Measurements from ENCODE around the gene CFAP45. TPM values are rescaled to one million over a fixed set of nuclear protein-coding genes. Genes with fewer than 3 reads are reported as not detected.
A peak's percentile ranks its signal among the peaks of the same experiment; 100 is the strongest.

CFAP45 gene
- total and polyA plus RNA-seq, 5 experiments from 2014 or later: 0.33 to 1.5 (median 1.3) TPM; not detected in 2

DNA sequence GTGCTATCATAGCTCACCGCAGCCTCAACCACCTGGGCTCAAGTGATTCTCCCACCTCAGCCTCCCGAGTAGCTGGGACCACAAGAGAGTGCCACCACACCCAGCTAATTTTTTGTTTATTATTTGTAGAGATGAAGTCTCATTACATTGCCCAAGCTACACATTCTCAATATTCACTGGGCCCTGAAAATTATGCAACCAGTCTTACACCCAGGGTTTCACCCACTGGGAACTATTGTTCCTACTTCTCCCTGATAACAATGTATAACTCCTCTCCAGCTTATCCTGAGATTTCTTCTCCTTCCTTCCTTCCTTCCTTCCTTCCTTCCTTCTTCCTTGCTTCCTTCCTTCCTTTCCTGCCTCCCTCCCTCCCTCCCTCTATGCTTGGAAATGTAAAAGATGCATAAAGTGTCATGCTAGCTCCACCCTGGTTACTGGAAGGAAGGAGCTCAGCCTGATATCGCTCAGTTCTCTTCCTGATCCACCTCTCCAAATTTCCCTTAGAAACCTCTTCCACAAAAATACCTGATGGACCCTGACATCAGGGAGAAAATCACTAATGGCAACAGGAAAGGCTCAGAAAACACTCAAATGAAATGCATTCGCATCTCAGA is 26.3 kb downstream of the CFAP45 start:
- H3K27me3 Mint-ChIP-seq: peaks cover 4 to 43% (median 11%) of the 10 kb centered on the region in 5 donors
- no peak for ATAC-seq
- peaks cover 0 to 7% (median 0%) of the 10 kb centered on the region in 3 donors for H3K36me3 Mint-ChIP-seq
- no peaks in the 10 kb centered on the region for H3K9me3 Mint-ChIP-seq
- peaks cover 0 to 8% (median 5%) of the 10 kb centered on the region in 4 donors for H3K4me1 Mint-ChIP-seq
- POLR2A ChIA-PET: interaction anchor here (0.5 to 1.7 kb wide), 2 partner anchors 17 to 47 kb away, joined by 4 read pairs; partner anchors contain the start of gene SLAMF8
- H3K4me3 Mint-ChIP-seq: no peak overlapping the region
- no peak for DNase-seq
- H3K27ac Mint-ChIP-seq: peak overlapping the region in 1 of 10 donors; percentile 29

DNA sequence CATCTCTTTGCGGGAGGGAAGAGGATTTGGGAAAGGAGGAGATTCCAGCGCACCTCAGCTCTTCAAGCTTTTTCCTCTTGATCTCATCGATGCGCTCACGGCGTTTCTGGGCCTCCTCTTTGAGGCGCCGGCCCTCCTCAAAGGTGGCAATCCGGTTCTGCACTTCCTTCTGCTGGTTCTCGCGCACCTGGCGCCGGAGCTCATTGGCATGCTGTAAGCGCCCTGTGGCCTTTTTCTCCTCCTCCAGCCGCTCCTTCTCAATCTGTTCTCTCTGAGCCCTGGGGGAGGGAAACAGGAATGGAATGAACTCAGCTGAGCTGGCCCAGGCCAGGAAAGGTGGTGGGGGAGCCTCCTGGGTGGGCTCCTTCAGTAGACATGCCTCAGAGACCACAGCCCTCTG is 27.1 kb downstream of the CFAP45 start:
- POLR2A ChIA-PET: interaction anchor here (1.7 kb wide), 1 partner anchor 46 kb away, joined by 4 read pairs; the partner anchor contains the start of gene SLAMF8
- Mint-ChIP-seq H3K4me3 (no peak overlapping the region), H3K9me3 (no peaks in the 10 kb centered on the region), H3K27ac (no peak overlapping the region), H3K4me1 (peaks cover 0 to 9% (median 5%) of the 10 kb centered on the region in 4 donors), H3K27me3 (peaks cover 4 to 43% (median 11%) of the 10 kb centered on the region in 5 donors), H3K36me3 (peaks cover 0 to 7% (median 0%) of the 10 kb centered on the region in 3 donors)
- DNase-seq: no peak
- no peak for ATAC-seq

DNA sequence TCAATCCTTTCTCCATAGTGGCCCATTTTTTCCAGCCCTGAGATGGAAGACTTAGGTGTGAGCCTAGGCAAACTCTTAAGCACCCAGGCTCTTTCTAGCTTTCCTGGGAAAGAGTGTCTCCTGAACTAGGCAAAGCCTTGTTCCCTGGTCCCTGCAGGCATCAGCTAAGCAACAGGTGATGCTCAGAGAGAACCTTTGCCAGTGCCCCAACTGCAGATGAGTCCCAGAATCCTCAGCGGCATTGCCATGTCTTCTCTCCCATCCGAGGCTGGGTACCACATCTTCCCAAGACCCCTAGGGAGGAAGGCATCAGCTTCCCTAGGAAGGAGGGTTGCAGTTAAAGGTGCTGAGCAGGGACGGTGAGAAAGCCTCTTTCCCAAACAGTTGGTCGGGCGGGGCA is 29.3 kb downstream of the CFAP45 start:
- Mint-ChIP-seq H3K36me3 (no peaks in the 10 kb centered on the region), H3K4me3 (no peak overlapping the region), H3K4me1 (peaks cover 11 to 23% (median 18%) of the 10 kb centered on the region in 4 donors), H3K9me3 (no peaks in the 10 kb centered on the region), H3K27me3 (peaks cover 4 to 30% (median 11%) of the 10 kb centered on the region in 5 donors), H3K27ac (peak overlapping the region in 1 of 10 donors; percentile 37)
- ATAC-seq (no peak), DNase-seq (no peak)
- POLR2A ChIA-PET: interaction anchor here (0.6 kb wide), 1 partner anchor 671 kb away, joined by 3 read pairs; no protein-coding TSS in a partner anchor

DNA sequence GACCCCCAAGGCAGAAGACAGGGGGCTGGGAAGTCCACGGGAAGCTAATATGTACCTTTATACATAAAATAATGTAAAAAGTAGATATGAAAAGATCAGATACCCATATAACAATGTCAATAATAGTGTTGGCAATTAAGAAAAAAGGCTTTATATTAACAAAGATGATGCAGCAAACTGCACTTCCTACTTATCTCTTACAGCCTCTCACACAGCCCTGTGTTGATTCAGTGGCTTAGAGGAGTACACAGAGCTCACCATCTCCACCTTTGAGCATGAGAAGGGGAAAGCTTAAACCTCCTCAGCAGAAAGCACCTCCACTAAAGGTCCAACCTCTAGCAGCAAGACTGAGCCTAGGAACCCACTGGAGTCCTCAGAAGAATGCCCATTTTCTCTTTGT is 30.4 kb downstream of the CFAP45 start:
- Mint-ChIP-seq H3K4me1 (peaks cover 11 to 26% (median 18%) of the 10 kb centered on the region in 4 donors), H3K9me3 (no peaks in the 10 kb centered on the region), H3K4me3 (no peak overlapping the region), H3K27me3 (peaks cover 4 to 26% (median 8%) of the 10 kb centered on the region in 5 donors), H3K27ac (peak overlapping the region in 1 of 10 donors; percentile 37), H3K36me3 (no peaks in the 10 kb centered on the region)
- POLR2A ChIA-PET: no interaction called here
- DNase-seq: no peak
- no peak for ATAC-seq

DNA sequence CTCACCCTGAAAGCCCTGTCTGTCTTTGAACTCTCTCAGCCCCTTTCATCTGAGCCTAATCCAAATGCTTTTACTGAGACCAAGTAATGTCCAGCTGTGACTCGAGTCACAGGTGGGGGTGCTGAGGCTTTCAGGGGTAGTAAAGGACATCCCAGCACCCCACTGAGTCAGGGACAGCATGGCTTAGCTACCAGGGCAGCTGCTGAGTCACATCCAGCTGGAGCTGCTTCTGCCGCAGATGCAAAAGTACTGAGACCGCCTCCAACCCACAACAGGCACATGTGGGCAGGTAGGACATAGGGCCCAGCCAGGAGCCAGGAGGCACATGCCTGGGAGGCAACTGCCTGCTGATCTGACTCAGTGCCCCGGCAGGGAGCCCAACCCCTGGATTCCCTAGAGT is 30.8 kb downstream of the CFAP45 start:
- Mint-ChIP-seq H3K27ac (peak overlapping the region in 2 of 10 donors; percentile 16 to 28), H3K9me3 (no peaks in the 10 kb centered on the region), H3K27me3 (peaks cover 4 to 23% (median 10%) of the 10 kb centered on the region in 5 donors), H3K4me3 (no peak overlapping the region), H3K4me1 (peaks cover 11 to 26% (median 18%) of the 10 kb centered on the region in 4 donors), H3K36me3 (no peaks in the 10 kb centered on the region)
- ATAC-seq (peak in 1 of 2 donors; percentile 39), DNase-seq (no peak)
- POLR2A ChIA-PET: no interaction called here

DNA sequence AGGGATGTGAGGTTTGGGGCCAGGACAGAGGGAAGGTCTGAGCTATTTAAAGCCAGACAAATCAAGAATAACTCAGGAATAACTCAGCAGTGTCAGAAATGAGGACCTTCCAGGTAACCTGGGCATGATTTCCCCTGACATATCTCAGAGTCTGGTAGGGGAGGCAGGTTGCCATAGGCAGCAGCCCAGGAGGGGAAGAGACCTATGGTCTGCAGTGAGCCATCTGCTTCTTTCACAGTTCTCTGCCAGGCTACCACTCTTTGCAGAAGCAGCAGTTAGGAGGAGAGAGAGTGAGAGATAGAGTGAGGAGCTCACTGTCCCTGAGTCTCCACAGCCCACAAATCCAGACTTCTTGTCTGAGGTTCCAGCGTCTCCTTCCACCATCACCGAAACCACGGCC is 31.2 kb downstream of the CFAP45 start:
- Mint-ChIP-seq H3K36me3 (no peaks in the 10 kb centered on the region), H3K27ac (peak overlapping the region in 4 of 10 donors; percentile 6 to 69 (median 19)), H3K4me3 (no peak overlapping the region), H3K4me1 (peaks cover 11 to 26% (median 18%) of the 10 kb centered on the region in 4 donors), H3K9me3 (no peaks in the 10 kb centered on the region), H3K27me3 (peaks cover 0 to 20% (median 12%) of the 10 kb centered on the region in 5 donors)
- DNase-seq: no peak
- no peak for ATAC-seq
- POLR2A ChIA-PET: no interaction called here

DNA sequence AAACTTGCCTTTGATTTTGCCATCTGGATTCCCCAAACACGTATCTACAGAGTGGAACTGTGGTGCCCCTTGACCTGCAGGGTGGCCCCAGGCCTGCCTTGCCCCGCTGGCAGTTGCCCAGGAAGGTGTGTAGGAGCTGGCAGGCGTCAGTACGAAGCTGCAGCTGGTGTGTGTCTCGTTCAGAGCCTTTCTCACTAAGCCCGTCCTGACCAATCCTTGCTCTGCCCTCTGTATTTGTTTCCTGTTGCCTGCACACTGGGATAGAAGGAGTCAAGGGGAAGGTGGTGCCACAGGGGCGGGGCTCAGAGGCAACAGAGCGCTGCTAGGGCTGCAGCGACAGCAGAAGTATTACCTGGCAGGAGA is 32.3 kb downstream of the CFAP45 start:
- no peaks in the 10 kb centered on the region for H3K9me3 Mint-ChIP-seq
- no peak overlapping the region for H3K27ac Mint-ChIP-seq
- peaks cover 11 to 26% (median 18%) of the 10 kb centered on the region in 4 donors for H3K4me1 Mint-ChIP-seq
- peaks cover 0 to 15% (median 12%) of the 10 kb centered on the region in 5 donors for H3K27me3 Mint-ChIP-seq
- DNase-seq (no peak), ATAC-seq (no peak)
- no peak overlapping the region for H3K4me3 Mint-ChIP-seq
- H3K36me3 Mint-ChIP-seq: no peaks in the 10 kb centered on the region
- POLR2A ChIA-PET: no interaction called here

DNA sequence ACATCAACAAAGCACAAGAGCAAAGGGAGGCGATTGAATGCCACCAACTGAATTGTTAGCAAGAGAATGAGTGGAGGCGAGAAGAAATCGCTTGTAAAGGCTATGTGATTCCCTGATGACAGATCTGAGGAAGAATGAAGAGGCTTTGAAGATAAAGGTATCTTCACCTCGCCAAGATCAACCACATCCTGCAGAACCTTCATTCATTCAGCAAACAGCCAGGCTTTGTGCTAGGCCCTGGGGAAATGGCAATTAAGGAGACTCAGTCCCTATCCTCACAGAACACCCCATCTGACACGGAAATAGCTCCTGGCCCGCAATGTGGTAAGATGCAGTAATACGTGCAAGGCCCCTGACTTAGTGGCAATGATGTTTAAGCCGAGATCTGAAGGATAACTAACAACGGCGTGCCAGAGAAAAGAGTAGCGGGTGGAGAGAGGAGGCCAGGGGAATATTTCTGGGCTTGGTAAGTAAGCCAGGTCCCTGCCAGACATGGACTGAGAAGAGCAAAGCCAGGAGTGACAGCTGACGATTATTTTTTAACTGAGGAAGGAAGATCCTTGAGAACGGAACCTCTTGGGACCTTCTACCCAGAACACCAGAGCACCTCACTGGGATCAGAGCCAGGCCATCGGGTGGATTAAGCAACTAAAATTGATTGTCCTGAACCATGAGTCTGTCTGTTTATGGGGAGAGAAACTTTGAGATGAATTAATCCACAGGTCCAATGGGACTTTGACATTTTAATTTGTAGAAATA is 32.9 kb downstream of the CFAP45 start:
- POLR2A ChIA-PET: no interaction called here
- Mint-ChIP-seq H3K9me3 (no peaks in the 10 kb centered on the region), H3K27me3 (peaks cover 0 to 14% (median 11%) of the 10 kb centered on the region in 5 donors), H3K4me1 (peaks cover 11 to 26% (median 18%) of the 10 kb centered on the region in 4 donors), H3K36me3 (no peaks in the 10 kb centered on the region), H3K4me3 (no peak overlapping the region), H3K27ac (peak overlapping the region in 3 of 10 donors; percentile 3 to 78 (median 9))
- ATAC-seq (peak in 1 of 2 donors; percentile 66), DNase-seq (peak in 2 of 10 donors; percentile 8 to 13)

DNA sequence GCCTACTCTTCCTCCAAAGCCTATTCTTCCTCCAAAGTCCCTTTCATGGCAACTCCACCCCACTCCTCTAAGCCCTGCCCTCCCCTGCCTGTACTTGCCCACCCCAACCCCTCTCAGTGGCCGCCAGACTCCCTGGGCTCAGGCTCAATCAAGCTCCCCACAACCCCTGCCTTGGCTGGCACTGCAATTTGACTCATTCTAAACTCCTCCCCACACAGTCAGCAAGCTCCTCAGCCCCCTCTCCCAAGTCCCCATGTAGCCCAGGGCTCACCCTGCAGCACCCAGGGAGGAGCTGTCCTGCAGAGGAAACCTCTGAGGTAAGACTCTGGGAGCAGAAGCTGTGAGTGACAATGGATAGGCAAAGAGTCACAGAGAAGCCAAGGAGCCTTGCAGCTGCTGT is 33.9 kb downstream of the CFAP45 start:
- peaks cover 0 to 14% (median 4%) of the 10 kb centered on the region in 5 donors for H3K27me3 Mint-ChIP-seq
- H3K9me3 Mint-ChIP-seq: no peaks in the 10 kb centered on the region
- H3K4me1 Mint-ChIP-seq: peaks cover 11 to 26% (median 18%) of the 10 kb centered on the region in 4 donors
- ATAC-seq (no peak), DNase-seq (no peak)
- peak overlapping the region in 1 of 10 donors; percentile 23 for H3K4me3 Mint-ChIP-seq
- H3K27ac Mint-ChIP-seq: peak overlapping the region in 4 of 10 donors; percentile 59 to 88 (median 69)
- POLR2A ChIA-PET: no interaction called here
- H3K36me3 Mint-ChIP-seq: peaks cover 0 to 3% (median 0%) of the 10 kb centered on the region in 3 donors

DNA sequence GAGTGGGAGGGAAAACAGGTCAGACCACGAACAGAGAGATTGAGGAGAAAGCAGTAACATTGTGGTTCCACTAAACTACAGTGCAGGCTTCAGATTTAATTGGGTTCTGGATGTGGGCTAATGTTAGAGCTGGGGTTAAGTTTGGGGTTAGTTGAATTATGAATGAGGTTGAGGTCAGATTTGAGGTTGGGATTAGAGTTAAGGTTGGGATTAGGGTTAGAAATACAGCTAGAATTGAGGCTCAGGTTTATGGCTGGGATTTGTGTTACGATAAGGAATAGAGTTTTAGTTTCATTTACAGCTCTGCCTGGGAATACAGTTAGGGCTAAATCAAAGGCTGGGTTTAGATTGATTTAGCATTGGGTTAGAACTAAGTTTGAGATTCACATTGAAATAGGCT is 35.7 kb downstream of the CFAP45 start:
- Mint-ChIP-seq H3K27me3 (peaks cover 0 to 14% (median 0%) of the 10 kb centered on the region in 5 donors), H3K27ac (no peak overlapping the region), H3K4me3 (no peak overlapping the region), H3K4me1 (peaks cover 11 to 23% (median 18%) of the 10 kb centered on the region in 4 donors), H3K36me3 (peaks cover 0 to 3% (median 0%) of the 10 kb centered on the region in 3 donors), H3K9me3 (no peaks in the 10 kb centered on the region)
- ATAC-seq (no peak), DNase-seq (no peak)
- POLR2A ChIA-PET: no interaction called here

DNA sequence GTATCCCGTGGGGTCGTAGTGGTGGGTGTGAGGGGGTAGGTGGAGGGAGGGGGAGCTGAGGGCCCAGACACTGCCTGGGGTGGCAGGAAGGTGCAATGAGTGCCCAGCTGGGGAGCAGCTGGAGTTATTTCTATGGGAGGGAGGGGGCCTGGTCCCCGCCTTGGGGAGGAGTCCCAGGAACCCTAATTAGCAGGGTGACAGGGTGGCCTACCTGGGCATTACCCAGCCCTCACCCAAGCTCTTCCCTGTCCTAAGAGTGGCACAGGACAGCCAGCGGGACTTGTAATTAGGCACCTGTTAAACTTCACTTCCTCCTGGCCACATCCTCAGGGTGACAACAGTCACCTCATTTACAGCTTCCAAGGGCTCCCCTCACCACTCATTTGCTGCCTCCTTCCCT is 37.4 kb downstream of the CFAP45 start, which contains the start of gene VSIG8:
Gene VSIG8, minus strand, starts transcription at position 101 of the 400 bp plus-strand sequence. CDS start 136 bp downstream, outside the sequence.
- no peak within 1 kb of the TSS for H3K4me3 Mint-ChIP-seq
- no peak for DNase-seq
- peaks cover 0 to 3% (median 0%) of the 10 kb centered on the region in 3 donors for H3K36me3 Mint-ChIP-seq
- peaks cover 0 to 14% (median 0%) of the 10 kb centered on the region in 5 donors for H3K27me3 Mint-ChIP-seq
- peak within 1 kb of the TSS in 1 of 10 donors; percentile 66 for H3K27ac Mint-ChIP-seq
- POLR2A ChIA-PET: no interaction called here
- no peaks in the 10 kb centered on the region for H3K9me3 Mint-ChIP-seq
- no peak for ATAC-seq
- H3K4me1 Mint-ChIP-seq: peaks cover 11 to 20% (median 15%) of the 10 kb centered on the region in 4 donors

DNA sequence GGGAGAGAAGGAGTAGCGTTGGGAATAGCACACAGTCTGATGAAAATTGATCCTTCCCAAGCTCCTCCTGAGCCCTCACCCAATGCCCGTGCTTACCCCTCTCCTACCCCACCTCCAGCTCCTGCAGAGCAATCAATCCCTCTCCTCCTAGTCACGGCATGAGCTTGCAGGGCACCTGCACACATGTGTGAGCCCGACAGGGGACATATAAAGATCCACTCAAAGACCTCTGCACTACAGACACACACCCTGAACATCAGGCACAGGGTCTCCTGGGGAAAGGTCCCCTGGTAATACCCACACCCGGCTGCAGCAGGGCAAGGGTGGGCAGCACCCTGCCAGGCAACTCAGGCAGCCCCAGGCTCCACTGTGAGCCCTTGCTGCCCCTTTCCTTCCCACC is 37.9 kb downstream of the CFAP45 start:
- Mint-ChIP-seq H3K27ac (no peak overlapping the region), H3K4me3 (no peak overlapping the region), H3K4me1 (peaks cover 10 to 18% (median 12%) of the 10 kb centered on the region in 4 donors), H3K9me3 (no peaks in the 10 kb centered on the region), H3K27me3 (peaks cover 0 to 14% (median 0%) of the 10 kb centered on the region in 5 donors), H3K36me3 (peaks cover 0 to 3% (median 0%) of the 10 kb centered on the region in 3 donors)
- POLR2A ChIA-PET: no interaction called here
- DNase-seq: no peak
- ATAC-seq: no peak

DNA sequence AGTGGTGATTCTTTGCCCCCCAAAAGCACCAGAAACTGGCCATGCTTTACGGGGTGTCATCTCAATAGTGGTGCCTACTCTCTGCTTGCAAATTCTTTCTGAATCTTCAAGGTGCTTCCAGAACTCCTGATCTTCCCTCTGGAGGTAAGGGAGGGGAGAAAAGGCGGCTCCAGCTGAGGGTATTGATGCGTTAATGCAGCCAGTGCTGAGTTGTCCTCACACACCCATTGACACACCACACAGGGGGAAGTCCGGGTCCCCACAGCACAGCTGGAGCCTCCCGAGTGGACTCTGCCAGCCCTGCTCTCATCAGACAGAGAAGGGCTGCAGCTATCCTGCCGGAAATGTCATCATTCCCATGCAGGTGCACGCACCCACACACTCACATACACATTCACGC is 38.7 kb downstream of the CFAP45 start:
- H3K27me3 Mint-ChIP-seq: peaks cover 0 to 11% (median 0%) of the 10 kb centered on the region in 5 donors
- H3K4me3 Mint-ChIP-seq: no peak overlapping the region
- H3K4me1 Mint-ChIP-seq: peaks cover 2 to 13% (median 5%) of the 10 kb centered on the region in 4 donors
- ATAC-seq (no peak), DNase-seq (no peak)
- POLR2A ChIA-PET: no interaction called here
- H3K9me3 Mint-ChIP-seq: no peaks in the 10 kb centered on the region
- H3K36me3 Mint-ChIP-seq: peaks cover 0 to 3% (median 0%) of the 10 kb centered on the region in 3 donors
- no peak overlapping the region for H3K27ac Mint-ChIP-seq
